ENCODE data around the gene DIPK1C.

DIPK1C gene

GRCh38 chr18:74478316-74478715, 21.2 kb upstream of the DIPK1C start:
- no peak for DNase-seq (ENCODE audit: extremely low spot score)
- CTCF ChIA-PET: no interaction called here
- POLR2A ChIA-PET: no interaction called here
- TF ChIP-seq CTCF (IDR thresholded peaks at IDR 0.05; ENCODE audit: control extremely low read depth, extremely low read depth, low read depth, missing control alignments): no peak

GRCh38 chr18:74477771-74478170, 20.7 kb upstream of the DIPK1C start:
- no peak for TF ChIP-seq CTCF (IDR thresholded peaks at IDR 0.05; ENCODE audit: control extremely low read depth, extremely low read depth, low read depth, missing control alignments)
- no peak for DNase-seq (ENCODE audit: extremely low spot score)
- POLR2A ChIA-PET: no interaction called here
- CTCF ChIA-PET: interaction anchor here (1.5 kb wide), 1 partner anchor 10 kb away, joined by 3 read pairs; no protein-coding TSS in a partner anchor

- no peak for TF ChIP-seq CTCF (IDR thresholded peaks at IDR 0.05; ENCODE audit: control extremely low read depth, extremely low read depth, low read depth, missing control alignments)
- CTCF ChIA-PET: no interaction called here
- POLR2A ChIA-PET: no interaction called here
- no peak for DNase-seq (ENCODE audit: extremely low spot score)
Observed at GRCh38 chr18:74476140-74476539, 19.0 kb upstream of the DIPK1C start.

- TF ChIP-seq CTCF (IDR thresholded peaks at IDR 0.05; ENCODE audit: control extremely low read depth, extremely low read depth, low read depth, missing control alignments): no peak
- CTCF ChIA-PET: no interaction called here
- DNase-seq (ENCODE audit: extremely low spot score): no peak
- POLR2A ChIA-PET: no interaction called here
Observed at GRCh38 chr18:74473976-74474640, 17.0 kb upstream of the DIPK1C start.

- CTCF ChIA-PET: interaction anchor here (1.9 kb wide), 2 partner anchors 9 to 11 kb away, joined by 5 to 6 read pairs; no protein-coding TSS in a partner anchor
- TF ChIP-seq CTCF (IDR thresholded peaks at IDR 0.05; ENCODE audit: control extremely low read depth, extremely low read depth, low read depth, missing control alignments): no peak
- POLR2A ChIA-PET: no interaction called here
- no peak for DNase-seq (ENCODE audit: extremely low spot score)
Observed at GRCh38 chr18:74472312-74472711, 15.2 kb upstream of the DIPK1C start.

- ChIA-PET CTCF (no interaction called here), POLR2A (no interaction called here)
- TF ChIP-seq CTCF (IDR thresholded peaks at IDR 0.05; ENCODE audit: control extremely low read depth, extremely low read depth, low read depth, missing control alignments): no peak
- no peak for DNase-seq (ENCODE audit: extremely low spot score)
Observed at GRCh38 chr18:74468547-74469061, 11.5 kb upstream of the DIPK1C start.
